Osteocyte (in vitro differentiated cells): ENCODE measurements around the gene USP21. TPM values are rescaled to one million over a fixed set of nuclear protein-coding genes. Genes with fewer than 3 reads are reported as not detected.

ENCODE experiments used
- DNase-seq: peaks from one replicate; pipeline ENCODE4 v3.0.0; 2021; ENCODE audit warnings: mixed read lengths; ENCODE audit not compliant: unreplicated experiment; ENCODE audit errors: extremely low spot score
- H3K27ac Mint-ChIP-seq: one replicate; pipeline ENCODE4 v1.8.0; 2021; ENCODE audit warnings: mild to moderate bottlenecking, mixed read lengths; ENCODE audit not compliant: unreplicated experiment
- H3K27me3 Mint-ChIP-seq: one replicate; pipeline ENCODE4 v1.8.0; 2021; ENCODE audit warnings: mixed read lengths; ENCODE audit not compliant: unreplicated experiment
- H3K36me3 Mint-ChIP-seq: one replicate; pipeline ENCODE4 v1.8.0; 2021; ENCODE audit warnings: mixed read lengths; ENCODE audit not compliant: unreplicated experiment
- H3K4me1 Mint-ChIP-seq: one replicate; pipeline ENCODE4 v1.8.0; 2021; ENCODE audit warnings: mixed read lengths; ENCODE audit not compliant: unreplicated experiment
- H3K4me3 Mint-ChIP-seq: one replicate; pipeline ENCODE4 v1.8.0; 2021; ENCODE audit warnings: mild to moderate bottlenecking, moderate library complexity, mixed read lengths; ENCODE audit not compliant: unreplicated experiment
- H3K9me3 Mint-ChIP-seq: one replicate; pipeline ENCODE4 v1.8.0; 2021; ENCODE audit warnings: mixed read lengths; ENCODE audit not compliant: unreplicated experiment
- CTCF ChIP-seq: fragments of 200-600 bp; sonication (generic); IDR thresholded peaks from 2 replicates; pipeline ENCODE4 v1.5.0; 2021; ENCODE audit warnings: antibody characterized with exemption, mild to moderate bottlenecking, moderate library complexity
- total RNA-seq: library from RNA; stranded (reverse); gene quantifications from 2 replicates; pipeline ENCODE4 v1.2.1, GENCODE V29; 2021

Gene USP21
- total RNA-seq, 1 donor from 2014 or later: 27.5 TPM

GRCh38 chr1:161137881-161138280 lies 21.4 kb upstream of the USP21 start:
- DNase-seq: no peak
- Mint-ChIP-seq H3K4me1 (no peaks in the 10 kb centered on the region), H3K4me3 (no peak overlapping the region), H3K27me3 (no peaks in the 10 kb centered on the region), H3K27ac (no peak overlapping the region), H3K9me3 (no peaks in the 10 kb centered on the region), H3K36me3 (peaks cover 2% of the 10 kb centered on the region)
- TF ChIP-seq CTCF: no peak

- Mint-ChIP-seq H3K9me3 (no peaks in the 10 kb centered on the region), H3K4me1 (no peaks in the 10 kb centered on the region), H3K36me3 (peaks cover 2% of the 10 kb centered on the region), H3K27ac (no peak overlapping the region), H3K27me3 (no peaks in the 10 kb centered on the region), H3K4me3 (no peak overlapping the region)
- no peak for DNase-seq
- no peak for TF ChIP-seq CTCF
Measured at GRCh38 chr1:161138431-161138830, 20.9 kb upstream of the USP21 start.

GRCh38 chr1:161139766-161140165 lies 19.5 kb upstream of the USP21 start:
- no peak overlapping the region for H3K27ac Mint-ChIP-seq
- no peak overlapping the region for H3K4me3 Mint-ChIP-seq
- peak; percentile 62 for TF ChIP-seq CTCF
- H3K9me3 Mint-ChIP-seq: no peaks in the 10 kb centered on the region
- peaks cover 2% of the 10 kb centered on the region for H3K36me3 Mint-ChIP-seq
- DNase-seq: no peak
- no peaks in the 10 kb centered on the region for H3K27me3 Mint-ChIP-seq
- H3K4me1 Mint-ChIP-seq: no peaks in the 10 kb centered on the region

- Mint-ChIP-seq H3K27me3 (no peaks in the 10 kb centered on the region), H3K4me1 (no peaks in the 10 kb centered on the region), H3K27ac (no peak overlapping the region), H3K36me3 (peaks cover under 1% of the 10 kb centered on the region), H3K9me3 (no peaks in the 10 kb centered on the region), H3K4me3 (no peak overlapping the region)
- DNase-seq: no peak
- TF ChIP-seq CTCF: no peak
Measured at GRCh38 chr1:161140755-161141400, 18.4 kb upstream of the USP21 start.

- DNase-seq: no peak
- Mint-ChIP-seq H3K9me3 (no peaks in the 10 kb centered on the region), H3K27me3 (no peaks in the 10 kb centered on the region), H3K27ac (no peak overlapping the region), H3K36me3 (no peaks in the 10 kb centered on the region), H3K4me3 (no peak overlapping the region), H3K4me1 (no peaks in the 10 kb centered on the region)
- TF ChIP-seq CTCF: no peak
Measured at GRCh38 chr1:161145832-161146231, 13.5 kb upstream of the USP21 start.
